GM10248 (cell line): Measurements from ENCODE around the gene KLF13.
A peak's percentile ranks its signal among the peaks of the same experiment; 100 is the strongest.

Experiments used
- CTCF ChIA-PET: fragments of 300-600 bp; sonication (Branson Sonifier 250); formaldehyde crosslinking; extraction: SDS; loops from one replicate; lab custom pipeline; 2021; ENCODE audit warnings: antibody characterized with exemption; lab: Yijun Ruan, JAX
- POLR2A ChIA-PET: fragments of 350-650 bp; sonication (Branson Sonifier 250); formaldehyde crosslinking; extraction: SDS; loops from one replicate; lab custom pipeline; 2020; ENCODE audit warnings: antibody characterized with exemption; lab: Yijun Ruan, JAX
- DNase-seq: peaks from one replicate; pipeline ENCODE4 v3.0.0; 2012; ENCODE audit errors: extremely low spot score
- TF ChIP-seq, protein P1 (sequence below): IDR thresholded peaks from 2 replicates; pipeline ENCODE4 v1.5.1; 2012; ENCODE audit warnings: mild to moderate bottlenecking, low read depth; ENCODE audit errors: extremely low read depth, missing control alignments, control extremely low read depth

KLF13 gene

DNA sequence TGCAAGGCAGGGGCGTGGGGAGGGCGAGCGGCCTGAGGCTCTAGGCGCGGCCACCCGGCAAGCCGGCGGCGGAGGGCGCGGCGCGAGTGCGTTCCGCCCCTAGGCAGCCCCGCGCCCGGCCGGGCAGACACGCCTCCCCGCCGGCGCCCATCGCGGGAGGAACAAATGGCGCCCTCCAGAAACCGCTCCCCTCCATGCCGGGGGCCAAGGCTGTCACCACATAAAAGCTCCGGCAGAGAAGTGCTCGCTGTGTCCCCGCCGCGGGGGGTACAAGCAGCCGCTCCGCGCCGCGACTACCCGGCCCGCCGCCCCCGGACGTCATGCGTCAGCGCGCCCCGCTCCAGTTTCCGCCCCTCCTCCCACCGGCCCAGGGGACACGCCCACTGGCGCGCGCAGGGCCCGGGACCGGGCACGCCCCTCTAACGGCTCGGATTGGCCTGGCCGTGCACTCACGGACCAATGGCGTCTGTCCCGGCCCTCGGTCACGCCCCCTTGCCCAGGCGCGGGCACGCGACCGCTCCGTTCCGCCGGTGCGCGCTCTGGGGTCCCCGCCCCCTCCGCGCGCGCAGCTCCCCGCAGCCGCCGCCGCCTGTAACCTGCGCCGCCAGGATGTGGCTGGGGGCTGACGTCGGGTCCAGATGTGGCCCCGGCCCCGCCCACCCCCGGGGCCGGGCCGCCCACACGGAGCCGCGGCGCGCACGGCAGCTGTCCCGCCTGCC lies at the start of gene KLF13:
KLF13 (plus strand) TSS at position 680 of the 719 bp plus-strand sequence. CDS start 378 bp downstream, outside the sequence.
- DNase-seq: peak; percentile 98
- TF ChIP-seq, protein P1, sequence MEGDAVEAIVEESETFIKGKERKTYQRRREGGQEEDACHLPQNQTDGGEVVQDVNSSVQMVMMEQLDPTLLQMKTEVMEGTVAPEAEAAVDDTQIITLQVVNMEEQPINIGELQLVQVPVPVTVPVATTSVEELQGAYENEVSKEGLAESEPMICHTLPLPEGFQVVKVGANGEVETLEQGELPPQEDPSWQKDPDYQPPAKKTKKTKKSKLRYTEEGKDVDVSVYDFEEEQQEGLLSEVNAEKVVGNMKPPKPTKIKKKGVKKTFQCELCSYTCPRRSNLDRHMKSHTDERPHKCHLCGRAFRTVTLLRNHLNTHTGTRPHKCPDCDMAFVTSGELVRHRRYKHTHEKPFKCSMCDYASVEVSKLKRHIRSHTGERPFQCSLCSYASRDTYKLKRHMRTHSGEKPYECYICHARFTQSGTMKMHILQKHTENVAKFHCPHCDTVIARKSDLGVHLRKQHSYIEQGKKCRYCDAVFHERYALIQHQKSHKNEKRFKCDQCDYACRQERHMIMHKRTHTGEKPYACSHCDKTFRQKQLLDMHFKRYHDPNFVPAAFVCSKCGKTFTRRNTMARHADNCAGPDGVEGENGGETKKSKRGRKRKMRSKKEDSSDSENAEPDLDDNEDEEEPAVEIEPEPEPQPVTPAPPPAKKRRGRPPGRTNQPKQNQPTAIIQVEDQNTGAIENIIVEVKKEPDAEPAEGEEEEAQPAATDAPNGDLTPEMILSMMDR: no peak
- ChIA-PET CTCF (interaction anchor here (0.6 to 4.2 kb wide), 14 partner anchors 9 to 164 kb away, joined by 3 to 19 read pairs (median 3); no protein-coding TSS in a partner anchor), POLR2A (interaction anchor here (0.5 to 2.5 kb wide), 9 partner anchors 9 to 108 kb away, joined by 3 to 10 read pairs (median 3); no protein-coding TSS in a partner anchor)

DNA sequence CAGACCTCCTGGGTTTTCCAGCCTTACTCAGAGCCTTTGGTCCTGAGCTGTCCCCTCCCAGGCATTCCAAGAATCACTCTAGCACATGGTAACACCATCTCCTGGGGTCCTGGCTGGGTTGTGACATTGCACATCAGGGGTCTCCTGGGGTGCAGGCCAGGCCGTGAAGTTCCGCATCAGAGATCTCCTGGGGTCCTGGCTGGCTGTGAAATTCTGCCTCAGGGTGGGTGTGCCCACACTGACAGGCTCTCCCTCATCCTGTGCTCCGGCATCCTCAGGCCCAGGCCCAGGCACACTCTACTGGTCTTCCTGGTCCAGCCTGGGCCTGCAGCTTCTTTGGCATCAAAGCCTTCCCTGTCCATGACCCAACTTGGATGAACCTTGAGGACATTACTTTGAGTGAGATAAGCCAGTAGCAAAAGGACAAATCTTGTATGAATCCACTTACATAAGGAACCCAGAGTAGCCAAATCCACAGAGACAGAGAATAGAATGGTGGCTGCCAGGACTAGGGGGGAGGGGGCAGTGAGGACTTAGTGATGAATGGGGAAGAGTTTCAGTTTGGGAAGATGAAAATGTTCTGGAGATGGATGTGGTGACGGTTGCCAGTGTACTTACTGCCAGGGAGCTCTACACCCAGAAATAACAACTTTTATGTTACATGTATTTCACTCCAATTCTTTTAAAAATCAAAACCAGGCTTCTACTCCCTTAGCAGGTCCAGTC lies 49.1 kb upstream of the KLF13 start:
- POLR2A ChIA-PET: no interaction called here
- no peak for DNase-seq
- CTCF ChIA-PET: interaction anchor here (1.2 to 1.6 kb wide), 3 partner anchors 9 to 16 kb away, joined by 3 to 5 read pairs (median 5); no protein-coding TSS in a partner anchor
- TF ChIP-seq, protein P1: no peak

DNA sequence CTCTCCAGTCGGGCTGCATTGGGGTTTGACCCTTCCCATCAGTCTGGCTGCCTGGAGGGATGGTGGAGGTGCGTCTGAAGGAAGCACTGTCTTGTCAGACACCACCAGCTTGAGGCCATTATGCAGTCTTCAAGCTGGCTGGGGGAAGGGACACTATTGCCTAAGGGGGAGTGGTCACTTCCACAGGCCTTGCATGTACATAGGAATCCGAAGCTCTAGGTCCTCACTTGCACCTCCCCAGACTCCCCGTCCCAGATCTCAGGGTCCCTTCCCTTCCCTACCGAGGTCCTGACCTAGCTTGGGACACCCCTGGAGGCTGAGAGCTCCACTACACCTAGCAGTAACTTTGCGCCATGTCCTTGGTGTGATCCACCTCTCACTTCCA lies 48.6 kb upstream of the KLF13 start:
- TF ChIP-seq, protein P1: no peak
- ChIA-PET POLR2A (no interaction called here), CTCF (interaction anchor here (1.2 to 1.6 kb wide), 3 partner anchors 10 to 17 kb away, joined by 3 to 5 read pairs (median 5); no protein-coding TSS in a partner anchor)
- DNase-seq: peak; percentile 8

DNA sequence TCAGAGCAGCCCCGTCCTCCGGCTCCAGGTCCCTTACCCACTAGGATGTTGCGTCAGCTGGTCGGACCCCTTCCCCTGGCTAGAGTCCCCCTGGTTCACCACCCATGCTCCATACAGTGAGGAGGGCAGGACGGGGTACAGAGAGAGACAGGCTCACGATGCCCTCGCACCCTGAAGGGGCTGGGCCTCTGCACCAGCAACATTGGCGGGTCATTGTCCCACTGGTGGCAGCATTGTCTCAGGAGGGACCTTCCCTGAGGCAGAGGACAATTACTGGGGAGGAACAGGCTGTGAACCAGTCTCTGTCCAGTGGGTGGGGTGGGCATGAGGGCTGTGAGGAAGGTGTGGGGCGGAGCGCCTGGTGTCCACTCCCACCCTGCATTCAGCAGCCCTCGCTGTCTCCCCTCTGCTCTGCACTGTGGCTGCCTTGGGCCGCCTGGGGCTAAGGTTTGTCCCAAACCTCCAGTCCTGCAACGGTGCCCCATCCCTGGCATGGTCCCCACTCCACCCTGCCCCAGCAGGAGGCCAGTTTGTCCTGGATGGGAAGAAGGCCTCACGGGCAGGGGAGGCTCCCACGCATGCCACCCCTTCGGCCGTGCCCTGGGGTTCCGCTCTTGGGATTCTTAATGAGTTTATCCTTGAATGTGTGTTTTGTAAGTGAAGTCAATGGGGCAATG lies 48.0 kb upstream of the KLF13 start:
- ChIA-PET POLR2A (no interaction called here), CTCF (interaction anchor here (1.6 kb wide), 1 partner anchor 10 kb away, joined by 5 read pairs; no protein-coding TSS in a partner anchor)
- DNase-seq: peak; percentile 6
- TF ChIP-seq, protein P1: no peak

DNA sequence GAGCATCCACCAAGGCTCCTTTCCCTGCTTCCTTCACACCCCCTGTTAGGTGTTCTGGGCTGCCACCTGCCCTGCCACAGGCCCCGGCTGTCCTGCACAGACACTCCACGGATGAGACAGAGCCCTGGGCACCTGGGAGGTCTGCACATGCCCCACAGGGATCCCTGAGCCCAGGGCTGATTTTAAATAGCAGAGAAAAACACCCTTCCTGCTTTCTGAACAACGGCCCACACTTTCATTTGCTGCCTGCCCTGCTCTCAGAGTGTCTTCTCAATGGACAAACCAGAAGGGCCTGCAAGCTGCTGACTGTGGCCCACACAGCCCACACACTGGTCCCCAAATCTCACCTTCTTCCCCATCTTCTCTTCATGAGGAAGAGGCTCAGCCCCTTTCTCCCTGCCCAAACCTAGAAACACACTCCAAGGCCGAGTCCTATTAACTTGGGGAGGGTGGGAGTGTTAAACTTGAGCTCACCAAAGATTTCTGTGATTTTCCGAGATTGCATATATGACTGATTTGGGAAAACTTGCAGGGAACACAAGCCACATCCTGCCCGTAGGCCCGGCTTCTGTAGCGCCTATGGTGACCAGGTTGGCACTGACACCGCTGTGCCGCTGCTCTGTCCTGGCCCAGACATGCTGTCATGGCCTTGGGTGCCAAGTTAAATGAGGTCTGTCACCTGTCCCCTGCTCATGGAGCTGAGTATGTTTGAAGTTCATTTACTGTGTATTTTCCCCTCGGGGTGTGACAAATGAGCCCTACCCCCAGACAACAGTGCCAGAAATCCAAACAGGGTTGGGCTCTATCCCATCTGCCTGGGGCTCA lies 47.2 kb upstream of the KLF13 start:
- CTCF ChIA-PET: interaction anchor here (1.2 kb wide), 1 partner anchor 8 kb away, joined by 5 read pairs; no protein-coding TSS in a partner anchor
- POLR2A ChIA-PET: no interaction called here
- TF ChIP-seq, protein P1: no peak
- DNase-seq: peak; percentile 16
